22Rv1 (cell line): ENCODE results near the gene TCF4.

Source experiments
- ZFX ChIP-seq: fragments of 450-650 bp; IDR thresholded peaks from 2 replicates; pipeline ENCODE4 v1.6.1; 2017; ENCODE audit warnings: antibody characterized with exemption, borderline replicate concordance
- TF ChIP-seq, protein P1 (sequence below): fragments of 450-650 bp; IDR thresholded peaks from 2 replicates; pipeline ENCODE4 v1.5.1; 2017; ENCODE audit warnings: mild to moderate bottlenecking

DNA sequence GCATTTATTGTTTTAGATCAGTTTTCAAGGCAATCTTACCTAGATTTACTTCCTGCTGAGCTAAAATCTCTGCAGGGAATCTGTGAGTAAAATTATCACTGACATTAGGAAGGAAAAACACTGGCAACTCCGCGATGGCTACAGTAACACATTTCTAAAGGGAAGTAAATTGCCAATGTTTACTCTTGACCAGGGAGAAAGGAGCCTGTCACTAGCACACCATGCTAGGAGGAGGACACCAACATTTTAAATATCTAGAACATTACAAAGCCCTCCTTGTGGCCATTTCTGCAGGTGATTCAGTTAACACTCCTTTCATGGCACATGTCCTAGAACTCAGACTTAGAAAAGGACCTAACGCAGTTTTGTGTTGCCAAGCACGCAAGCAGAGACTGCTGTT lies 58.4 kb downstream of the TCF4 start:
- TF ChIP-seq, protein P1, sequence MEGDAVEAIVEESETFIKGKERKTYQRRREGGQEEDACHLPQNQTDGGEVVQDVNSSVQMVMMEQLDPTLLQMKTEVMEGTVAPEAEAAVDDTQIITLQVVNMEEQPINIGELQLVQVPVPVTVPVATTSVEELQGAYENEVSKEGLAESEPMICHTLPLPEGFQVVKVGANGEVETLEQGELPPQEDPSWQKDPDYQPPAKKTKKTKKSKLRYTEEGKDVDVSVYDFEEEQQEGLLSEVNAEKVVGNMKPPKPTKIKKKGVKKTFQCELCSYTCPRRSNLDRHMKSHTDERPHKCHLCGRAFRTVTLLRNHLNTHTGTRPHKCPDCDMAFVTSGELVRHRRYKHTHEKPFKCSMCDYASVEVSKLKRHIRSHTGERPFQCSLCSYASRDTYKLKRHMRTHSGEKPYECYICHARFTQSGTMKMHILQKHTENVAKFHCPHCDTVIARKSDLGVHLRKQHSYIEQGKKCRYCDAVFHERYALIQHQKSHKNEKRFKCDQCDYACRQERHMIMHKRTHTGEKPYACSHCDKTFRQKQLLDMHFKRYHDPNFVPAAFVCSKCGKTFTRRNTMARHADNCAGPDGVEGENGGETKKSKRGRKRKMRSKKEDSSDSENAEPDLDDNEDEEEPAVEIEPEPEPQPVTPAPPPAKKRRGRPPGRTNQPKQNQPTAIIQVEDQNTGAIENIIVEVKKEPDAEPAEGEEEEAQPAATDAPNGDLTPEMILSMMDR: no peak
- no peak for TF ChIP-seq ZFX
